KBM-7 (cell line): ENCODE results near the gene RXFP2.

Experiments used
- DNase-seq: peaks from one replicate; pipeline ENCODE4 v3.0.0-alpha.2; 2015
- in situ Hi-C: fragments of 300-500 bp; cut with MboI; formaldehyde crosslinking; loops from 2 replicates; pipeline ENCODE4 v1.14.3; 2020; ENCODE audit warnings: low sequenced_read_pairs, low pct_unique_long_range_greater_than_20kb, mixed read lengths

The RXFP2 gene

GRCh38 chr13:31761951-31762350 is 22.6 kb downstream of the RXFP2 start:
- in situ Hi-C loops, result no loop called here
- DNase-seq, result no peak

GRCh38 chr13:31764556-31764955 is 25.2 kb downstream of the RXFP2 start:
- in situ Hi-C loops, result no loop called here
- DNase-seq, result no peak

DNA sequence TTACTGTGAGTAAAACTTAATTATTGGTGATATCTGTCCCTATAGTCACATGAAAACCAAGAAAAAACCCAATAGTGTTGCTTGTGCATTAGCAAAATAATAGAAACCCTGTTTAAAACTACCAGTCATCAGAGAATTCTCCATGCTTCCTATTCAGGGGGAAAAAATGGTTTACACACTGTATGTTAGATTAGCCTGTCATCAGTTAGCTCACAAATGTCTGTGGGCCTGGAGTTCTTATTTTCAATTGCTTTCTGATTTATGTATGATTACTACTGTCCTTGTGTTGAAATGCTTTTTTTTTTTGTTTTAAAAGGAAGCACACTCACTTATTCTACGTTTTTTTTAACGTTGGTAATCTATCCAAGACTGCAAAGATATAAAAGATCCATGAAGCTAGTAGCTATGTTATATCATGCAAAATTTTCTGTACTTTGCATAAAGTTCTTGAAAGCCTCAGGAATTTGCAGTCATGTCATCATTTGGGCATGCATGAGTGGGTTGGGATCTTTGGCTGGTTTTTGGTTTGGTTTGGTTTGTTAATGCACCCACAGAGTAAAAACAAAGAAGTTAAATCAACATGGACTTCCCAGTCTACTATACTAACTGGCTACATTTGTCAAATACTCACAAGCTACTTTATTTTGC is 25.9 kb downstream of the RXFP2 start:
- DNase-seq, result no peak
- in situ Hi-C loops, result no loop called here

GRCh38 chr13:31767175-31767900 is 28.0 kb downstream of the RXFP2 start:
- no peak for DNase-seq
- in situ Hi-C loops, result no loop called here

- in situ Hi-C loops, result no loop called here
- no peak for DNase-seq
Measured at GRCh38 chr13:31768351-31768750, 29.0 kb downstream of the RXFP2 start.

DNA sequence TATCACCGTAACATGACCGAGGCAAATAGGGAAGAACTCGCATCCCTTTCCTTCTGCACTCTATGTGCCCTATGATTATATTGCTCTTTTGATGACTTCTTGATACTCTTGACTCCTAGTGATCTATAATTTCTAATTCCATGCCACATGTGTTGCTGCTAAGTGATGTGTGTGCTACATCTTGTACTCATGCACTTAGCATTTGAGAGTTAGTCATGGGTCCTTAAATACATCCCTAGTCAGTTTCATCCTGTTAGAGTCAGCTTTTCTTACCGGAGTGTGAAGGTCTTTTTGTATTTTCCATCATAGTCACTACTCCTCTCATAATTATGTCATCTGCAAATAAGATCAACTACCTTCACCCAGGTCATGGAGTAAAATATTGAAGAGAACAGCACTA is 30.2 kb downstream of the RXFP2 start:
- no peak for DNase-seq
- in situ Hi-C loops, result no loop called here

DNA sequence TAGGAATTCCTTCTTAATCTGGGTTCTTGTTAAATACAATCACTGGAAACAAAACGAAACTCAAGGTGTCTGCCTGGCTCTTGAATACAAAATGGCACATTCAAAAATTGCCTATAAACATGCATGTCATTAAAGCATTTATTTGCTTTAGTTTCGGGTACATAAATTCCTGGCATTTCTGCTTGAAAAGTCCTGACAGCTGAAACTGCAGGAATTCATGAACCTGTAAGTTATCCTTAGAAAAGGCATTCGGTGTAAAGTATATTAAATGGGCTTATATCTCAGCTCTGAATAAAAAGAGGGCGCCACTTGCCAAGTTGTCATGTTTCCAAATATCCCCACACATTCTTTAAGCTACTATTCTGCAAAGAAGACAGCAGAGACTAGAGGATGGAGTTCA is 32.9 kb downstream of the RXFP2 start:
- DNase-seq, result no peak
- in situ Hi-C loops, result no loop called here

DNA sequence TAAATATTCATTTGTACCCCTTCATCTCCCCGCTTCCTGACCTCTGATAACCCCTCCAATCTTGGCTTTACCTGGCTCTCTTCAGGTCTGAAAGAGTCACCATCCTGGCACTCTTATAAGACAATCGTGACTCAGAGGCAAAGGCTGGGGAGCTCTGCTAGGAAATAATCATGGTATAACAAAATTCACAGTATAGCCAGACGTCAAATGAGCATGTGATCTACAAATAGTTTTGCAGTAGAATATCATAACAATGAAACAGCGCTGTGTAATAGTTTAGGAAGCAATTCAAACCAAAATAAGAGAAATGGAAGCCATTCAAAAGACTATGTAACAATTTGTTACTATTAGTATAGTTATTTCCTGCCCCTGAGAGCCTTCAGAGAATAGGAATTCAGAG is 34.2 kb downstream of the RXFP2 start:
- in situ Hi-C loops, result no loop called here

GRCh38 chr13:31774186-31774750 is 34.9 kb downstream of the RXFP2 start:
- DNase-seq, result no peak
- in situ Hi-C loops, result no loop called here

More for the DNA sequence above, 34.2 kb downstream of the RXFP2 start:
- DNase-seq, result no peak

DNA sequence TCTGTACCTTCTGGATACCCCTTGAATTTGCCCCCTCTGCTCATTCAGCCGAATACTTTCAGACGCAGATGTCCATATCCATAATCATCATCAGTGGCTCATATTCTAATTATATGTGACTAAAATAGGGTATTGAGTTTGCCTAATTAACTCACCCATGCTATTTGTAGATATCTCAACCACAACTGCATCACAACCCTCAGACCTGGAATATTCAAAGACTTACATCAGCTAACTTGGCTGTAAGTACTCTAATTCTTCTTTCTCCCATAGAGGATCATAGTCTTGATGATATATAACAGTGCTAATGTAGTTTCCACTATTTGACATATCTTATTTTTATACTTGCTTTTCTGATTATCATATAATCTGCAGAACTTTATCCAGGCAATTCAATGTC is 35.8 kb downstream of the RXFP2 start:
- in situ Hi-C loops, result no loop called here

GRCh38 chr13:31775686-31776085 is 36.4 kb downstream of the RXFP2 start:
- DNase-seq, result no peak
- in situ Hi-C loops, result no loop called here

More for the DNA sequence above, 35.8 kb downstream of the RXFP2 start:
- DNase-seq, result no peak

DNA sequence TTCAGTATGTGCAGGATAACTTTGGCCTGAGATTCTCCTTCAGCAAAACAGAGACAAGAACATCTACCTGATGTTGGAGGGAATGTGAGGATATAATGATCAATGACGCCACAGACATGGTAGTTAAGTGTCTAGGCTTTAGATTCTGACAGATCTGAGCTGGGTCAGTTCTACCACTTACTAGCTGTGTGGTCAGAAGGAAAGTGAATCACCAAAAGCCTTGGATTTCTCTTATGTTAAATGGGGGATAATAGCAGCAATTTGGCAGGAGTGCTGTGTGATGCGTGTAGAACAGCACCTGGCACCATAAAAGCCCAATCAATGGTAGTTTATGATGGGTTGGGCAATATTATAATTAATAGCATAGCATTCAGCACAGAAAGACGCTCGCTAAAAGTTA is 41.7 kb downstream of the RXFP2 start:
- DNase-seq, result no peak
- in situ Hi-C loops, result no loop called here

GRCh38 chr13:31786011-31786410 is 46.7 kb downstream of the RXFP2 start:
- no peak for DNase-seq
- in situ Hi-C loops, result no loop called here

DNA sequence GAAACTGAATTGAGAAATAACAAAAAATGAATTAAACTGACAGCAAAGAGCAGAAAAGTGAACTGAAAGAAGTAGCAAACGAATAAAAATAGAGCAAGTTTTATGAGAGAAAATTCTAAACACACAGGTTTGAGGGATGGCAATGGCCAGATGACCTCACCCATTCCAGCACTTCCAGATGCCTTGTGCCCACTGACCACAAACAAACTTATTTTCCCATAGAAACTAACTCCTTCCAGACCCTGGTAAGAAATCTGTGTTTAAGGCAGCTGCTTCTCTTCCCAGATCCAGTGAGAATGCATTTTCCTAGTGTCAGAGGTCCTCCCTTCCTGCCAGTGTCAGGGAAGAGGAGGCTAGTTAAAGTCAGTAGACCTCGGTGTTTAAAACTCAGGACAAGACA is 51.7 kb downstream of the RXFP2 start:
- DNase-seq, result no peak
- in situ Hi-C loops, result no loop called here

DNA sequence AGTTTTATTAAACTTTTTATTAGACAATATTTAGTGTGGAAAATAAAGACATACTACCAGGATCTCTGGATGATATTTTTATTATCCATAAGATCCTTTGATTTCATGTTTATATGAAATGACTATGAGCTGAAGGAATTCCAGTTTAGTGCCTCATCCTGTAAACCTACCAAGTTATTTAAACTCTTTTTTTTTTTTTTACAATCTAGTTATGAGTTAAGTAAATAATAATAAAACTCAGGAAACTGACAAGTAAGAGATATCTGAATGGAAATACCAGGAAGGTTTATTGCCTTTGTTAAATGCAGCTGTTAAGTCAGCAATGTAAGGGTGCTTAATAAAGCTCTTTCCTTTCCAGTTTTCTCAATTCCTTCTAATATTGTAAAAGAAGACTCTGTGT is 53.9 kb downstream of the RXFP2 start:
- in situ Hi-C loops, result no loop called here
- no peak for DNase-seq

GRCh38 chr13:31794452-31794851 is 55.1 kb downstream of the RXFP2 start:
- DNase-seq, result no peak
- in situ Hi-C loops, result no loop called here

GRCh38 chr13:31797154-31797775 is 57.9 kb downstream of the RXFP2 start:
- DNase-seq, result peak; percentile 19
- in situ Hi-C loops, result no loop called here

- in situ Hi-C loops, result no loop called here
- no peak for DNase-seq
Measured at GRCh38 chr13:31798189-31798588, 58.9 kb downstream of the RXFP2 start.

DNA sequence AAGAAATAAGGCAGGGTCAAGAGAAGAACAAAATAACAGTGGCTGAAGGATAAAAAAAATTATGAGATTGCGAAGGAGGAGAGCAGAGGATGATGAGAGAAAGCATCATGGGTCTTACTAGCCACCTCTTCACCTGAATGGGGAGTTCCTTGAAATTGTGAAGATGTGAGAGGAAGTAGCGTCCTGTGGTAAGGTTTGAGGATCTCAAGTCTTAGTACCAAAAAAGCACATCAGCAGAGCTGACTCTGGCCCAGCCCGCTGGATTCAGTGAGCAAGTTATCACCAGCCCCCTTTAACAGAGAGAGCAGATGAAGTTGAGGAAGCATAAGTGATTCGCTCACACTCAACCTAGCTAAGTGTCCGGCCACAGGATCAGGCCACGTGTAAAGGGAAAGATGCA is 61.8 kb downstream of the RXFP2 start:
- in situ Hi-C loops, result no loop called here
- DNase-seq, result no peak

DNA sequence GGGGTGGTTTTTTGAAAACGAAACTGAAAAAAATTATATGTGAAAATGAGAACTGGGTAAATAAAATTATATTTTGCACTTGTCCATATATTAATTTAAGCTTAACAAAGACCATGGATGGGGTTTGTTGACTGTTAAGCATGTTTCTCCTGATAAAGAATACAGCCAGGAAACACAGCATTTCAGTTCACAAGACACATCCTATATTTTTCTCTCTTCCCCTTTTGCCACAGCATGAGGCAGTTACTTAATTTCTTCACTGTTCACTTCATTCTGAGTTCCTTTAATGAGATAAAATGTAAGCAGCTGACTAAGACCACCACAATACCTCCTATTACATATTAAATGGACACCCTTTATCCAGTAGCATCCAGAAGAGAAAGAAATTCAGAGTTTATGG is 64.0 kb downstream of the RXFP2 start:
- in situ Hi-C loops, result no loop called here
- peak; percentile 42 for DNase-seq
